Neutrophil (primary cell): ENCODE measurements around the gene ZNF429.

Experiments
- H3K27ac ChIP-seq: fragments of 200-600 bp; sonication (generic); 2 replicates; pipeline ENCODE4 v1.5.1; 2016; ENCODE audit warnings: mild to moderate bottlenecking, moderate library complexity
- H3K27me3 ChIP-seq: fragments of 200-600 bp; sonication (generic); 2 replicates; pipeline ENCODE4 v1.6.0; 2016; ENCODE audit warnings: mild to moderate bottlenecking
- H3K36me3 ChIP-seq: fragments of 200-600 bp; sonication (generic); 2 replicates; pipeline ENCODE4 v1.5.1; 2017
- H3K4me1 ChIP-seq, 2 experiments: fragments of 200-600 bp in 1 of 2; sonication (generic) in 1 of 2; 1 replicate in 1 of 2; 2 replicates in 1 of 2; pipeline versions ENCODE4 v1.5.1 to v1.6.1; 2013 to 2016; ENCODE audit warnings: low read depth in 1 of 2, low read length in 1 of 2, mild to moderate bottlenecking in 1 of 2, moderate library complexity in 1 of 2; ENCODE audit not compliant: control insufficient read depth in 1 of 2, insufficient read depth in 1 of 2
- H3K4me3 ChIP-seq, 2 experiments: fragments of 200-600 bp in 1 of 2; sonication (generic) in 1 of 2; 1 replicate in 1 of 2; 2 replicates in 1 of 2; pipeline ENCODE4 v1.5.1; 2013 to 2016; ENCODE audit warnings: low read depth in 1 of 2, low read length in 1 of 2, mild to moderate bottlenecking in 1 of 2, moderate library complexity in 1 of 2
- H3K9me3 ChIP-seq: fragments of 200-600 bp; sonication (generic); 2 replicates; pipeline ENCODE4 v1.5.1; 2016
- TF ChIP-seq, protein P1 (sequence below): fragments of 200-600 bp; sonication (generic); IDR thresholded peaks from 2 replicates; pipeline ENCODE4 v1.5.1; 2016; ENCODE audit warnings: antibody characterized with exemption

ZNF429 gene

DNA sequence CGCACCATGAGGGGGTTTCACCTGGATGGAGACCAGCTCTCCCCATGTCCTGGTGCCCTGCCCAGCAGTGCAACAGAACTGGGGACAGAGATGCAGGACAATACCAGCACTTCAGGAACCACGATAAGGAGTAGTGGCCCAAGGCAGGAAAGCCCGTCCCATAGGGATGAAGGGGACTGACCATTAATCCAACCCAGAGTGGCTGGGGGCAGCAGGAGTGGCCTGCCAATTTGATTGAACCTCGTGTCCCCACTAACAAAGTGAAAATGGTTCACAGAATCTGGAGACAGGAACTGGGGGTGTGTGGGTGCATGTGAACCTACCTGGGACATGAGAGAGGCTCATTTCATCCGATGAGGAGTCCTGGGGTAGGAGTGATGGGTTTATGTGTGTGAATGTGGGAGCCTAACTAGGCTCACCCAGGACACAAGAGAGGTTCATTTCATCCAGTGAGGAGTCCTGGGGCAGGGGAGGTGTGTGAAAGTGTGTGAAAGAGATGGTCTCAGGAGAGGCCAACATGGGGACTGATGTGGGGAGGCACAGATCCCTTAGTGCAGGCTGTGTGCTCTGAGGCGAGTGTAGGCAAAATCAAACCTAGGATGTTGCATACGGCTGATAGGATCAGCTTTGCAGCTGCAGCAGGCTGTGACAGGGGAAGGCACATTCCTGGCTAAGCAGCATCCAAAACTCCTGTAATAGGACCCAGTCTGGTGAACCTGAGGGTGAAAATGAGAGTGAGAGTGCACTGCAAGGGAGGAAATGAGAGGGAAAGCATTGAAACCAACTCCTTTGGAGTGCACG, 98.2 kb downstream of the ZNF429 start:
- TF ChIP-seq, protein P1, sequence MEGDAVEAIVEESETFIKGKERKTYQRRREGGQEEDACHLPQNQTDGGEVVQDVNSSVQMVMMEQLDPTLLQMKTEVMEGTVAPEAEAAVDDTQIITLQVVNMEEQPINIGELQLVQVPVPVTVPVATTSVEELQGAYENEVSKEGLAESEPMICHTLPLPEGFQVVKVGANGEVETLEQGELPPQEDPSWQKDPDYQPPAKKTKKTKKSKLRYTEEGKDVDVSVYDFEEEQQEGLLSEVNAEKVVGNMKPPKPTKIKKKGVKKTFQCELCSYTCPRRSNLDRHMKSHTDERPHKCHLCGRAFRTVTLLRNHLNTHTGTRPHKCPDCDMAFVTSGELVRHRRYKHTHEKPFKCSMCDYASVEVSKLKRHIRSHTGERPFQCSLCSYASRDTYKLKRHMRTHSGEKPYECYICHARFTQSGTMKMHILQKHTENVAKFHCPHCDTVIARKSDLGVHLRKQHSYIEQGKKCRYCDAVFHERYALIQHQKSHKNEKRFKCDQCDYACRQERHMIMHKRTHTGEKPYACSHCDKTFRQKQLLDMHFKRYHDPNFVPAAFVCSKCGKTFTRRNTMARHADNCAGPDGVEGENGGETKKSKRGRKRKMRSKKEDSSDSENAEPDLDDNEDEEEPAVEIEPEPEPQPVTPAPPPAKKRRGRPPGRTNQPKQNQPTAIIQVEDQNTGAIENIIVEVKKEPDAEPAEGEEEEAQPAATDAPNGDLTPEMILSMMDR: no peak
- Histone ChIP-seq H3K27me3 (no peaks in the 10 kb centered on the region), H3K4me1 (peaks cover 20 to 24% of the 10 kb centered on the region in 2 experiments), H3K4me3 (peak overlapping the region; percentile 59 to 60), H3K9me3 (no peaks in the 10 kb centered on the region), H3K36me3 (no peaks in the 10 kb centered on the region), H3K27ac (peak overlapping the region; percentile 83)

DNA sequence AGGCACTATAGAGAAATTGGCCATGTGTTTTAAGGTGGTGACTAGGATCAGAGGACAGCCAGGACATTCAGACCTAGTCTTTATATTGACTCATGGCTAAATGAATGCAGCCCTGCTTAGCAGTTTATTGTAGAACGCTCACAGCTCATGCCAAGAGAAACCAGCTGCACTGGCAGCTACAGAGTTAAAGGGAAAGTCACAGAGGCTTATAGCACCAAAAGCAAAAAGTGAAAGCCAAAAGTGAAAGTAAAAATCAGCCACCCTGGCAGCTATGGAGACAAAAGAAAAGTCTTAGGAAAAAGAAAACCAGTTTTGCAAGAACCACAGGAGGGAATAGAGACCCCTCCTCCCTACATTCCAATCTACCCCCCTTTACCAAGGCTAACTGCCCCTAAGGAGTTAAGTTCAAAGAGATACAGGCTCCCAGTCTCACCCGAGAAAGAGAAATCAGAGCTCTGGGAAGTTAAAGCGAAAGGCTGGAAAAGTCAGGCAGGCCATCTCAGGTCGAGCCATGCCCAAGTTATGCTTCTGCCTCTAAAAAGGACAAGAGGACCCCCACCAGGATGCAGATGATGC, 99.0 kb downstream of the ZNF429 start:
- TF ChIP-seq, protein P1: no peak
- peak overlapping the region; percentile 59 to 60 for H3K4me3 ChIP-seq

More for the DNA sequence above, 99.0 kb downstream of the ZNF429 start:
- H3K27me3 ChIP-seq: no peaks in the 10 kb centered on the region
- peak overlapping the region; percentile 83 for H3K27ac ChIP-seq
- no peaks in the 10 kb centered on the region for H3K36me3 ChIP-seq
- no peaks in the 10 kb centered on the region for H3K9me3 ChIP-seq
- peaks cover 20 to 24% of the 10 kb centered on the region in 2 experiments for H3K4me1 ChIP-seq
